Measurements from ENCODE around the gene CCDC116.
"Not testable (repeated sequence)": the region's sequence is repeated elsewhere in the genome, so short reads cannot be mapped to it uniquely, and the experiment has no call there.

The CCDC116 gene

DNA sequence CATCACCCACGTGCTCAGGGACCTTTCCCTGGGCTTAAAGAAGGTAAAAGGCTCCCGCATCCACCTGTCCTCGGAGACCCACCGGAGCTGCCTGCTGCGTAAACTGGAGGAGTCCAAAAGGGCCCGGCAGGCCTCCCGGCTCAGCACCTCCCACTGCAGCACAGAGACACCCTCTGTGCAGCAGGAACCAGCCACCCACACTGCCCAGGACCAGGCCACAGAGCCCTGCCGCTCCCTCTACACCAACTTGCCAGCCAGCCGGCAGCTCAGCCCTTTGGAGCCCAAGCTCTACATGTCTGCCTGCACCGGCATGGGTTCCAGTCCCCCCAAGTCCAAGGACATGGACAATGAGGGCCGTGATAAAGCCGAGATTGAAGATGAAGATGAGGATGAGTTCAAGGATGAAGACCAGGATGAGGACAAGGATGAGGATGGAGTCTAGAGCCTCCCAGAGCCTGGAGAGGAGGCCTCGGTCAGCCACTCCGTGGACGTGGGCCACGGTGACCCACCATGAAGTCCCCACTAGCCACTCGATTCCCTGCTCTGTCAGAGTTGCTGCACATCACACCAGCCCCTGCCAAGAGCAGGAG is 4.2 kb downstream of the CCDC116 start:
- TF ChIP-seq, protein P1, sequence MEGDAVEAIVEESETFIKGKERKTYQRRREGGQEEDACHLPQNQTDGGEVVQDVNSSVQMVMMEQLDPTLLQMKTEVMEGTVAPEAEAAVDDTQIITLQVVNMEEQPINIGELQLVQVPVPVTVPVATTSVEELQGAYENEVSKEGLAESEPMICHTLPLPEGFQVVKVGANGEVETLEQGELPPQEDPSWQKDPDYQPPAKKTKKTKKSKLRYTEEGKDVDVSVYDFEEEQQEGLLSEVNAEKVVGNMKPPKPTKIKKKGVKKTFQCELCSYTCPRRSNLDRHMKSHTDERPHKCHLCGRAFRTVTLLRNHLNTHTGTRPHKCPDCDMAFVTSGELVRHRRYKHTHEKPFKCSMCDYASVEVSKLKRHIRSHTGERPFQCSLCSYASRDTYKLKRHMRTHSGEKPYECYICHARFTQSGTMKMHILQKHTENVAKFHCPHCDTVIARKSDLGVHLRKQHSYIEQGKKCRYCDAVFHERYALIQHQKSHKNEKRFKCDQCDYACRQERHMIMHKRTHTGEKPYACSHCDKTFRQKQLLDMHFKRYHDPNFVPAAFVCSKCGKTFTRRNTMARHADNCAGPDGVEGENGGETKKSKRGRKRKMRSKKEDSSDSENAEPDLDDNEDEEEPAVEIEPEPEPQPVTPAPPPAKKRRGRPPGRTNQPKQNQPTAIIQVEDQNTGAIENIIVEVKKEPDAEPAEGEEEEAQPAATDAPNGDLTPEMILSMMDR (IDR thresholded peaks at IDR 0.05; ENCODE audit: extremely low read depth, missing control alignments), result no peak
- no peak for DNase-seq (ENCODE audit: low spot score)

DNA sequence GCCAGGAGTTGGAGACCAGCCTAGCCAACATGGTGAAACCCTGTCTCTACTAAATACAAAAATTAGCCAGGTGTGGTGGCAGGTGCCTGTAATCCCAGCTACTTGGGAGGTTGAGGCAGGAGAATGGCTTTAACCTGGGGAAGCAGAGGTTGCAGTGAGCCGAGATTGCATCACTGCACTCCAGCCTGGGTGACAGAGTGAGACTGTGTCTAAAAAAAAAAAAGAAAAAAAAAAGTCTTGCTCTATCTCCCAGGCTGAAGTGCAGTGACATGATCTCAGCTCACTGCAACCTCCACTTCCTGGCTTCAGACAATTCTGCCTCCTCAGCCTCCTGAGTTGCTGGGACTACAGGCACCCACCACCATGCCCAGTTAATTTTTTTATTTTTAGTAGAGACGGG is 4.9 kb downstream of the CCDC116 start:
- not testable (repeated sequence) for DNase-seq (ENCODE audit: low spot score)

DNA sequence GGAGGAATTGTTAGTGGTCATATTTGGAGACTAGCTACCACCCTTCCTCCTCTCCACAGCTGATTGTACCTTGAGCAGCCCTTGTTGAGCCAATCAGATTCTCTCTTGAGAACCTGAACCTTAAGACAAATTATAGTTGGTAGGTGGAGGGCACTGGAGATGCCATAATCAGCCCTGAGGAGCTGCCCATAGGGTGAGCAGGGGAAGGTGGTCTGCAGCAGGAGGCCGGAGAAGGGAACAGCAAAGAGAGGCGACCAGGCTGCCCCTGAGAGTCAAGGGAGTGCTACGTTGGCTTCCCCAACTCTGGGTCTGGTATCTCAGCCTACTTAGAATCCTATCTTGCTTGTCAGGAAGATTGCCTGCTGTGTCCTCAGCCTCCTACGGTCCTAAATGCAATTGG is 6.8 kb downstream of the CCDC116 start:
- no peak for DNase-seq (ENCODE audit: low spot score)

DNA sequence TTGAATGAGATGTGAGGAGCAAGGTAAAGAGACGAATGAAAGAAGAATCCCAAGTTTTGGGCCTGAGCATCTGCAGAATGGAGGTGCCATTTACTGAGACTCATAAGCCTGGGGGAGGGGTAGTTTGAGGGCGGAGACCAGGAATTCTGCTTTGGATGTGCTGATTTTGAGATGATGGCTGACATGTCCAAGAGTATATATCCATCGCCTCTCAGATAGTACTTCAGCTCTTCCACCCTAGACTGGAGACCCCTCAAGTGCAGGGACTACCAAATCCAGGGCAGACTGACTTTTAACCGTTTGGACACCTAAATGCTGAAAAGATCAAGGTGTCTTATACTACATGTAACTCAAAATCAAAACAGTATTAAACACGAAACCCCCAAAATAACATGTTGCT is 8.2 kb downstream of the CCDC116 start:
- TF ChIP-seq, protein P1 (IDR thresholded peaks at IDR 0.05; ENCODE audit: extremely low read depth, missing control alignments), result no peak
- no peak for DNase-seq (ENCODE audit: low spot score)

More for the DNA sequence above, 6.8 kb downstream of the CCDC116 start:
- TF ChIP-seq, protein P1 (IDR thresholded peaks at IDR 0.05; ENCODE audit: extremely low read depth, missing control alignments), result no peak

DNA sequence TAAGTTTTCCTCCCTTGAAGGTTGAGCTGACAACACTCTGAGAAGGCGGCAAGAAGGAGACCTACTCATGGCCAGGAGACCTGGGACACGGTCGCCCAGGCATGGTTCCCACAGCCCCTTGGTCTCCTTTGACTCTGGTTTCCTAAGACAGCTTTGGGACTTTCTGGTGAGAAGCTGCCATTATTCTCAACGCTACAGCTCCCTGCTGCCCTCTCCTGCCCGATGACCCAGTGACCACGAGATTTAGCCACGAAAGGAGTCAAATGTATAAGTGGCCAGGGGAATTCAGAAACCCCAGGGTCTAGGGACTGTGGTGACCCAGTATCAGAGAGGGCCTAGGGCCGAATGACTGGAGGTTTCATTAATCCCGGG is 8.8 kb downstream of the CCDC116 start:
- peak; percentile 52 for DNase-seq (ENCODE audit: low spot score)
- TF ChIP-seq, protein P1 (IDR thresholded peaks at IDR 0.05; ENCODE audit: extremely low read depth, missing control alignments), result no peak

DNA sequence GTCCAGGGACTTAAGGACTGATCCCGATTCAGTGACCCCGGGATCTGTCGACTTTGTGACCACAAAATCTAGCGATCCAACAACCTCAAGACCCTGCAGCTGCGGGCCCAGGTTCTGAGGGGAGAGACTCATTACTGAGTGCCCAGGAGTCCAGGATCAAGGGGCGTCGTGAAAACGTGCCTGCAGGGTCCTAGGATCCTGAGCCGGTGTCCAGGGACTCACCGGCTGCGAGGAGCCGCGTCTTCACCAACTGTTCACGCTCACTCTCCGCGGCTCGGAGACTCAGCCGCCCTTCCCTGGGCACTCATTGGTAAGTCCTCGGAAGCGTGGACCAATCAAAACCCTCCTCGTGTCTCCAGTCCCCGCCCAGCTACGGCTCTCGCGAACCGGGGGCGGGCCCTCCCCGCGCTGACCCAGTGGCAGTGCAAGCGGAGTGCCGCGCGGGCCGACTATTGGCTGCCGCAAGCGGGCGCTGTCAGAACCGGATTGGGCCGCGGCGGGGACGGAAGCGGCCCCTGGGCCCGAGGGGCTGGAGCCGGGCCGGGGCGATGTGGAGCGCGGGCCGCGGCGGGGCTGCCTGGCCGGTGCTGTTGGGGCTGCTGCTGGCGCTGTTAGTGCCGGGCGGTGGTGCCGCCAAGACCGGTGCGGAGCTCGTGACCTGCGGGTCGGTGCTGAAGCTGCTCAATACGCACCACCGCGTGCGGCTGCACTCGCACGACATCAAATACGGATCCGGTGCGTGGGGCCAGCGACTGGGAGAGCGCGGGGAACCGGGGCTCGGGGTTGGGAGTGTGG is 9.4 kb downstream of the CCDC116 start, which contains the start of gene SDF2L1:
TSS of gene SDF2L1 (plus strand) at position 514 of the 795 bp plus-strand sequence. CDS start at position 549, 35 bp downstream.
- TF ChIP-seq, protein P1 (IDR thresholded peaks at IDR 0.05; ENCODE audit: extremely low read depth, missing control alignments), result no peak
- DNase-seq (ENCODE audit: low spot score), result peak; percentile 99

DNA sequence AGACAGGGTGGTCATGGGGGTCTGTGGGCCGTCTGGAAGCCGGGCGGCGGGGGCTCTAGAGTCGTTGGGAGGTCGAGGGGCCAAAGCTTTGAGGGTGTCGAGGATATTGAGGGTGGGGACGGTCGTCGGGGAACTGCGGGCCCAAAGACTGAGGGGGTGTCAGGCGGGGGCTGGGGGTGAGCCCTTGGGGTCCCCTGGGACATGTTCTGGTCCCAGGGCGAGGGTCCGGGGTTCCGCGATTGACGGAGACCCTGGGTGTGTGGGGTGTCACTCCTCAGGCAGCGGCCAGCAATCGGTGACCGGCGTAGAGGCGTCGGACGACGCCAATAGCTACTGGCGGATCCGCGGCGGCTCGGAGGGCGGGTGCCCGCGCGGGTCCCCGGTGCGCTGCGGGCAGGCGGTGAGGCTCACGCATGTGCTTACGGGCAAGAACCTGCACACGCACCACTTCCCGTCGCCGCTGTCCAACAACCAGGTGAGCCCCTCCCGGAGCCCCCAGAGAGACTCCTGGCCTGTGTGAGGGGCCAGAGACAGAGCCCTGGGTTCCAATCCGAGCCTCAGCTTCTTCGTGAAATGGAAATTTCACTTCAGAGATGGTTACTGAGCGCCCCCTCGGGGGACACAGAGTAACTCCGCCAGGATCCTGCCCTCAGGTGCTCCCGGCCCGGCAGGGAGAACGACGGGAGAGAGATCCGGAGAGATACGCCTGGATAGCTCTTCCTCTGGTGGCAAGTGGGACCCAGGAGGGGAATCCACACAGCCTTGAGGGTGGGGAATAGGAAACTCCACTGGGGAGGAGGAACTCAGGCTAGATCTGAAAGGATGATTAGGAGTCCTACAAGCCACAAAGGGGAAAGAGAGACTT is 10.3 kb downstream of the CCDC116 start:
- TF ChIP-seq, protein P1 (IDR thresholded peaks at IDR 0.05; ENCODE audit: extremely low read depth, missing control alignments), result peak; percentile 70
- peak; percentile 77 for DNase-seq (ENCODE audit: low spot score)

Data from GM20000 (cell line).